HepG2 (cell line): ENCODE results near the gene RINL. TPM values are rescaled to one million over a fixed set of nuclear protein-coding genes. Genes with fewer than 3 reads are reported as not detected.

Experiments used
- ATF7-NPFF ChIP-seq: sonication (generic); formaldehyde crosslinking; IDR thresholded peaks from 2 replicates; pipeline ENCODE4 v1.8.1; 2023; ENCODE audit warnings: mild to moderate bottlenecking, low read depth, missing genetic modification reagents, moderate library complexity
- CBX5 ChIP-seq: sonication (generic); formaldehyde crosslinking; IDR thresholded peaks from 2 replicates; pipeline ENCODE4 v1.4.0; 2020; ENCODE audit warnings: missing genetic modification reagents, borderline replicate concordance
- ELF3 ChIP-seq: IDR thresholded peaks from 2 replicates; pipeline ENCODE4 v1.6.1; 2016; ENCODE audit warnings: missing genetic modification reagents, missing compliant biosample characterization
- HIC2 ChIP-seq: sonication (generic); formaldehyde crosslinking; IDR thresholded peaks from 2 replicates; pipeline ENCODE4 v1.9.0; 2022; ENCODE audit warnings: low read depth, missing genetic modification reagents
- LCORL ChIP-seq, 2 experiments: fragments of 450-650 bp in 1 of 2; sonication (generic) in 1 of 2; formaldehyde crosslinking in 1 of 2; IDR thresholded peaks; 2 replicates each; pipeline versions ENCODE4 v1.5.0 to v1.6.1; 2017 to 2020; ENCODE audit warnings: antibody characterized with exemption in 1 of 2, missing genetic modification reagents in 1 of 2
- POLR2AphosphoS2 ChIP-seq: IDR thresholded peaks from 2 replicates; pipeline ENCODE4 v1.6.1; 2011; ENCODE audit warnings: low read depth, low read length, improper control_type of control experiment
- SIN3B ChIP-seq: fragments of 150-350 bp; IDR thresholded peaks from 2 replicates; pipeline ENCODE4 v1.6.1; 2014; ENCODE audit warnings: low read length
- SMARCC2 ChIP-seq: fragments of 450-650 bp; IDR thresholded peaks from 2 replicates; pipeline ENCODE4 v1.6.1; 2017; ENCODE audit warnings: antibody characterized with exemption, mild to moderate bottlenecking
- STAG1 ChIP-seq: sonication (generic); formaldehyde crosslinking; IDR thresholded peaks from 2 replicates; pipeline ENCODE4 v1.4.0; 2020; ENCODE audit warnings: missing genetic modification reagents
- ZFP37 ChIP-seq: sonication (generic); formaldehyde crosslinking; IDR thresholded peaks from 2 replicates; pipeline ENCODE4 v1.4.0; 2020; ENCODE audit warnings: missing genetic modification reagents, borderline replicate concordance
- ZNF292 ChIP-seq: sonication (generic); formaldehyde crosslinking; IDR thresholded peaks from 2 replicates; pipeline ENCODE4 v1.8.1; 2022; ENCODE audit warnings: mild to moderate bottlenecking, low read depth, missing genetic modification reagents, borderline replicate concordance
- ZNF550 ChIP-seq: sonication (generic); formaldehyde crosslinking; IDR thresholded peaks from 2 replicates; pipeline ENCODE4 v1.4.0; 2020; ENCODE audit warnings: mild to moderate bottlenecking, missing genetic modification reagents, borderline replicate concordance
- ZNF558 ChIP-seq: sonication (generic); formaldehyde crosslinking; IDR thresholded peaks from 2 replicates; pipeline ENCODE4 v1.9.0; 2022; ENCODE audit warnings: mild to moderate bottlenecking, missing genetic modification reagents, borderline replicate concordance
- polyA plus RNA-seq, 8 experiments: library from polyadenylated mRNA; depleted of rRNA in 3 of 8; stranded (reverse) in 7 of 8; unstranded in 1 of 8; fragments of >200 nt; fragmentation: Illumina TruSeq in 4 of 8; extraction: Trizol in 4 of 8; gene quantifications; 2 replicates each; pipeline versions ENCODE4 v1.2.1 to v1.2.3, GENCODE V29; 2011 to 2016; ENCODE audit warnings: low read depth in 4 of 8, missing spikeins in 1 of 8, mixed read lengths in 1 of 8; ENCODE audit not compliant: insufficient read depth in 1 of 8
- total RNA-seq, 5 experiments: library from RNA; depleted of rRNA; stranded (reverse); fragments of >200 nt; fragmentation: Illumina TruSeq; extraction: Trizol; gene quantifications; 2 replicates each; pipeline ENCODE4 v1.2.3, GENCODE V29; 2016; ENCODE audit warnings: low read depth in 1 of 5
- TF ChIP-seq, protein P1 (sequence below), 2 experiments: sonication (generic) in 1 of 2; formaldehyde crosslinking in 1 of 2; IDR thresholded peaks; 2 replicates each; pipeline versions ENCODE4 v1.6.1 to v1.9.0; 2014 to 2022; ENCODE audit warnings: antibody characterized with exemption in 1 of 2, borderline replicate concordance in 1 of 2, inconsistent platforms in 1 of 2, low read depth in 1 of 2, missing genetic modification reagents in 1 of 2
- TF ChIP-seq, protein P2 (sequence below): sonication (generic); formaldehyde crosslinking; IDR thresholded peaks from 2 replicates; pipeline ENCODE4 v1.9.0; 2021; ENCODE audit warnings: missing genetic modification reagents, borderline replicate concordance
- TF ChIP-seq, protein P3 (sequence below): sonication (generic); formaldehyde crosslinking; IDR thresholded peaks from 2 replicates; pipeline ENCODE4 v1.4.0; 2020; ENCODE audit warnings: missing genetic modification reagents

RINL gene
- total and polyA plus RNA-seq, 2 of the 13 experiments (the other 11 are each of a cell fraction or from before 2014, with no cell fraction given): 11.4 to 18.0 TPM

DNA sequence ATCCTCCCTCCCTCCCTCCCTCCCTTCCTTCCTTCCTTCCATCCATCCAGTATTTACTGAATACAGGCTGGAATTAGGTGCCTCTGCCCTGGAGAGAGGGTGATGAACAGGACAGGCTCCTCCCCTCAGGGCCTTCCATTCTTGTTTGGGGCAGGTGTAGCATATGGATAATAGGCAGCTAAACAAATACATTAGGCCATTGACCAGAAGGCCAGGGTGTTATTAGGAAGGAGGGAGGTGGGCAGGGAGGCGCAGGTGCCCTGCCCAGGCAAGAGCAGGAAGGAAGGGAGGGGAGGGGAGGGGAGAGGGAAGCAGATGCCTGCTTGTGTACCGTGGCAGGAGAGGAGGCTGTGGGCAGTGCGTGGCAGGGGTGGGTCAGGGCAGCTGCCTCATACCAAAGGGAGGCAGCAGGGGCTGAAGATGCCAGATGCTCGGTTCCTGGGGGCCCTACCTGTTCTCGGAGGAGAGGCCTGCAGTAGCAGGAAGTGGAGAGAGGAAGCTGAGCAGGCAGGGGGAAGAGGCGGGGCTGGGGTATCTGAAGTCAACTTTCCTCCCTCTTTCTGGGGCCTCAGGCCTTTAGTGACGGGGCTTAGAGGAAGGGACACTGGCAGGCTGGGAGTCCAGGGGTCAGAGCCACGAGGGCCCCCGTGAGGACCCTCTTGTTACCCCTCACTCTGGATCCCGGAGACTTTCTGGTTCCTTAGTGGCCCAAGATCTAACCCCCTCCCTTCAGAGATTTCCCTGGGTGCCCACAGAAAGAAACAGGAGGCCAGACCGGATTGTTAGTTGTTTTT lies at the start of gene RINL (continued):
- TF ChIP-seq, protein P1, sequence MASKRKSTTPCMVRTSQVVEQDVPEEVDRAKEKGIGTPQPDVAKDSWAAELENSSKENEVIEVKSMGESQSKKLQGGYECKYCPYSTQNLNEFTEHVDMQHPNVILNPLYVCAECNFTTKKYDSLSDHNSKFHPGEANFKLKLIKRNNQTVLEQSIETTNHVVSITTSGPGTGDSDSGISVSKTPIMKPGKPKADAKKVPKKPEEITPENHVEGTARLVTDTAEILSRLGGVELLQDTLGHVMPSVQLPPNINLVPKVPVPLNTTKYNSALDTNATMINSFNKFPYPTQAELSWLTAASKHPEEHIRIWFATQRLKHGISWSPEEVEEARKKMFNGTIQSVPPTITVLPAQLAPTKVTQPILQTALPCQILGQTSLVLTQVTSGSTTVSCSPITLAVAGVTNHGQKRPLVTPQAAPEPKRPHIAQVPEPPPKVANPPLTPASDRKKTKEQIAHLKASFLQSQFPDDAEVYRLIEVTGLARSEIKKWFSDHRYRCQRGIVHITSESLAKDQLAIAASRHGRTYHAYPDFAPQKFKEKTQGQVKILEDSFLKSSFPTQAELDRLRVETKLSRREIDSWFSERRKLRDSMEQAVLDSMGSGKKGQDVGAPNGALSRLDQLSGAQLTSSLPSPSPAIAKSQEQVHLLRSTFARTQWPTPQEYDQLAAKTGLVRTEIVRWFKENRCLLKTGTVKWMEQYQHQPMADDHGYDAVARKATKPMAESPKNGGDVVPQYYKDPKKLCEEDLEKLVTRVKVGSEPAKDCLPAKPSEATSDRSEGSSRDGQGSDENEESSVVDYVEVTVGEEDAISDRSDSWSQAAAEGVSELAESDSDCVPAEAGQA (IDR thresholded peaks at IDR 0.05; ENCODE audit: low read depth): no peak
- TF ChIP-seq, protein P1 (CRISPR knock-in tag; IDR thresholded peaks at IDR 0.05; ENCODE audit: borderline replicate concordance): no peak
- no peak for TF ChIP-seq ZFP37
- TF ChIP-seq ZNF558 (CRISPR knock-in tag): no peak
- TF ChIP-seq POLR2AphosphoS2: no peak
- TF ChIP-seq, protein P2, sequence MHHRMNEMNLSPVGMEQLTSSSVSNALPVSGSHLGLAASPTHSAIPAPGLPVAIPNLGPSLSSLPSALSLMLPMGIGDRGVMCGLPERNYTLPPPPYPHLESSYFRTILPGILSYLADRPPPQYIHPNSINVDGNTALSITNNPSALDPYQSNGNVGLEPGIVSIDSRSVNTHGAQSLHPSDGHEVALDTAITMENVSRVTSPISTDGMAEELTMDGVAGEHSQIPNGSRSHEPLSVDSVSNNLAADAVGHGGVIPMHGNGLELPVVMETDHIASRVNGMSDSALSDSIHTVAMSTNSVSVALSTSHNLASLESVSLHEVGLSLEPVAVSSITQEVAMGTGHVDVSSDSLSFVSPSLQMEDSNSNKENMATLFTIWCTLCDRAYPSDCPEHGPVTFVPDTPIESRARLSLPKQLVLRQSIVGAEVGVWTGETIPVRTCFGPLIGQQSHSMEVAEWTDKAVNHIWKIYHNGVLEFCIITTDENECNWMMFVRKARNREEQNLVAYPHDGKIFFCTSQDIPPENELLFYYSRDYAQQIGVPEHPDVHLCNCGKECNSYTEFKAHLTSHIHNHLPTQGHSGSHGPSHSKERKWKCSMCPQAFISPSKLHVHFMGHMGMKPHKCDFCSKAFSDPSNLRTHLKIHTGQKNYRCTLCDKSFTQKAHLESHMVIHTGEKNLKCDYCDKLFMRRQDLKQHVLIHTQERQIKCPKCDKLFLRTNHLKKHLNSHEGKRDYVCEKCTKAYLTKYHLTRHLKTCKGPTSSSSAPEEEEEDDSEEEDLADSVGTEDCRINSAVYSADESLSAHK (CRISPR knock-in tag): no peak
- TF ChIP-seq ELF3: peak; percentile 87
- TF ChIP-seq ZNF550 (CRISPR knock-in tag): no peak
- TF ChIP-seq HIC2 (CRISPR knock-in tag): 0 out of 2 replicates have a peak, but pooled peaks have one; percentile 31
- TF ChIP-seq ZNF292 (CRISPR knock-in tag): no peak
- TF ChIP-seq, protein P3, sequence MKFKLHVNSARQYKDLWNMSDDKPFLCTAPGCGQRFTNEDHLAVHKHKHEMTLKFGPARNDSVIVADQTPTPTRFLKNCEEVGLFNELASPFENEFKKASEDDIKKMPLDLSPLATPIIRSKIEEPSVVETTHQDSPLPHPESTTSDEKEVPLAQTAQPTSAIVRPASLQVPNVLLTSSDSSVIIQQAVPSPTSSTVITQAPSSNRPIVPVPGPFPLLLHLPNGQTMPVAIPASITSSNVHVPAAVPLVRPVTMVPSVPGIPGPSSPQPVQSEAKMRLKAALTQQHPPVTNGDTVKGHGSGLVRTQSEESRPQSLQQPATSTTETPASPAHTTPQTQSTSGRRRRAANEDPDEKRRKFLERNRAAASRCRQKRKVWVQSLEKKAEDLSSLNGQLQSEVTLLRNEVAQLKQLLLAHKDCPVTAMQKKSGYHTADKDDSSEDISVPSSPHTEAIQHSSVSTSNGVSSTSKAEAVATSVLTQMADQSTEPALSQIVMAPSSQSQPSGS (CRISPR knock-in tag): no peak
- no peak for TF ChIP-seq LCORL (IDR thresholded peaks at IDR 0.05)
- no peak for TF ChIP-seq LCORL (CRISPR knock-in tag; IDR thresholded peaks at IDR 0.05)
- no peak; the same call in 1 of the 2 replicates for TF ChIP-seq STAG1 (CRISPR knock-in tag)
- no peak for TF ChIP-seq CBX5 (CRISPR knock-in tag)
- TF ChIP-seq SMARCC2: no peak
- TF ChIP-seq SIN3B: no peak
- TF ChIP-seq ATF7-NPFF: peak; percentile 26; the same call in 1 of the 2 replicates
